Naive thymus-derived CD4-positive, alpha-beta T cell (primary cell): Measurements from ENCODE around the gene ESAM. TPM values are rescaled to one million over a fixed set of nuclear protein-coding genes. Genes with fewer than 3 reads are reported as not detected.

Experiments used
- ATAC-seq: fragments of 150-1000 bp; cut with Tn5 transposase; 2 replicates; pipeline ENCODE4 v1.10.0; 2021; ENCODE audit warnings: mild to moderate bottlenecking, moderate library complexity
- CTCF ChIA-PET: fragments of 350-600 bp; sonication (Branson Sonifier 250); formaldehyde crosslinking; loops from one replicate; lab custom pipeline; 2021; ENCODE audit warnings: antibody characterized with exemption; lab: Charles Lee
- POLR2A ChIA-PET: fragments of 350-600 bp; sonication (Branson Sonifier 250); formaldehyde crosslinking; loops from one replicate; lab custom pipeline; 2021; ENCODE audit warnings: antibody characterized with exemption, inconsistent platforms; lab: Charles Lee
- DNase-seq, 9 donors: peaks; one replicate each; pipeline versions ENCODE4 v3.0.0 to v3.0.0-alpha.2; 2020 to 2022; ENCODE audit warnings: mixed read lengths in 1 of 9
- H3K27ac ChIP-seq: one replicate; pipeline ENCODE4 v1.7.0; 2013; ENCODE audit warnings: mild to moderate bottlenecking, low read depth, low read length, moderate library complexity
- H3K27me3 ChIP-seq, 2 donors: one replicate each; pipeline ENCODE4 v1.7.0; 2013; ENCODE audit warnings: low read length in 2 of 2, mild to moderate bottlenecking in 2 of 2, moderate library complexity in 2 of 2; ENCODE audit not compliant: control insufficient read depth in 2 of 2, insufficient read depth in 2 of 2
- H3K36me3 ChIP-seq, 3 experiments: 1 replicate in 2 of 3; 2 replicates in 1 of 3; pipeline ENCODE4 v1.7.0; 2013; ENCODE audit warnings: low read length in 3 of 3, mild to moderate bottlenecking in 3 of 3, moderate library complexity in 1 of 3; ENCODE audit not compliant: insufficient read depth in 3 of 3, control insufficient read depth in 2 of 3
- H3K4me1 ChIP-seq, 2 donors: one replicate each; pipeline ENCODE4 v1.7.0; 2013; ENCODE audit warnings: low read length in 2 of 2, mild to moderate bottlenecking in 2 of 2, moderate library complexity in 1 of 2; ENCODE audit not compliant: control insufficient read depth in 2 of 2, insufficient read depth in 2 of 2
- H3K4me3 ChIP-seq: 2 replicates; pipeline ENCODE4 v1.7.0; 2013; ENCODE audit warnings: mild to moderate bottlenecking, low read length
- H3K9me3 ChIP-seq, 3 experiments: 1 replicate in 2 of 3; 2 replicates in 1 of 3; pipeline ENCODE4 v1.7.0; 2013; ENCODE audit warnings: low read length in 3 of 3; ENCODE audit not compliant: control insufficient read depth in 2 of 3
- H3K27ac Mint-ChIP-seq, 9 donors: one replicate each; pipeline ENCODE4 v1.8.0; 2020 to 2022; ENCODE audit warnings: mixed read lengths in 9 of 9, mild to moderate bottlenecking in 8 of 9, moderate library complexity in 5 of 9, inconsistent platforms in 2 of 9
- H3K27me3 Mint-ChIP-seq, 5 donors: one replicate each; pipeline ENCODE4 v1.8.0; 2021 to 2022; ENCODE audit warnings: mixed read lengths in 5 of 5, mild to moderate bottlenecking in 1 of 5
- H3K36me3 Mint-ChIP-seq, 5 donors: one replicate each; pipeline ENCODE4 v1.8.0; 2020 to 2022; ENCODE audit warnings: mixed read lengths in 5 of 5, mild to moderate bottlenecking in 3 of 5, inconsistent platforms in 1 of 5
- H3K4me1 Mint-ChIP-seq, 7 donors: one replicate each; pipeline ENCODE4 v1.8.0; 2020 to 2022; ENCODE audit warnings: mixed read lengths in 7 of 7, mild to moderate bottlenecking in 3 of 7, inconsistent platforms in 1 of 7
- H3K4me3 Mint-ChIP-seq, 10 donors: one replicate each; pipeline ENCODE4 v1.8.0; 2020 to 2022; ENCODE audit warnings: mild to moderate bottlenecking in 10 of 10, mixed read lengths in 10 of 10, moderate library complexity in 6 of 10, inconsistent platforms in 2 of 10
- H3K9me3 Mint-ChIP-seq, 11 donors: one replicate each; pipeline ENCODE4 v1.8.0; 2020 to 2022; ENCODE audit warnings: mixed read lengths in 11 of 11, mild to moderate bottlenecking in 4 of 11, inconsistent platforms in 1 of 11, moderate library complexity in 1 of 11
- intact Hi-C, 2 donors: fragments of 100-400 bp; cut with micrococcal nuclease; formaldehyde crosslinking; loops; one replicate each; pipeline ENCODE4 v1.15.1; 2023
- polyA plus RNA-seq, 2 donors: library from polyadenylated mRNA; unstranded; fragments of 300-500 nt; fragmentation: Illumina TruSeq; gene quantifications; one replicate each; pipeline ENCODE4 v1.2.3, GENCODE V29; 2021
- total RNA-seq, 6 experiments: library from RNA in 5 of 6; stranded (reverse) in 5 of 6; gene quantifications; 1 replicate in 5 of 6; 2 replicates in 1 of 6; pipeline ENCODE4 v1.2.3 and lab custom pipeline; 2021 to 2026

The ESAM gene
- total and polyA plus RNA-seq, 7 experiments from 2014 or later, result 0.39 to 4.1 (median 1.9) TPM

DNA sequence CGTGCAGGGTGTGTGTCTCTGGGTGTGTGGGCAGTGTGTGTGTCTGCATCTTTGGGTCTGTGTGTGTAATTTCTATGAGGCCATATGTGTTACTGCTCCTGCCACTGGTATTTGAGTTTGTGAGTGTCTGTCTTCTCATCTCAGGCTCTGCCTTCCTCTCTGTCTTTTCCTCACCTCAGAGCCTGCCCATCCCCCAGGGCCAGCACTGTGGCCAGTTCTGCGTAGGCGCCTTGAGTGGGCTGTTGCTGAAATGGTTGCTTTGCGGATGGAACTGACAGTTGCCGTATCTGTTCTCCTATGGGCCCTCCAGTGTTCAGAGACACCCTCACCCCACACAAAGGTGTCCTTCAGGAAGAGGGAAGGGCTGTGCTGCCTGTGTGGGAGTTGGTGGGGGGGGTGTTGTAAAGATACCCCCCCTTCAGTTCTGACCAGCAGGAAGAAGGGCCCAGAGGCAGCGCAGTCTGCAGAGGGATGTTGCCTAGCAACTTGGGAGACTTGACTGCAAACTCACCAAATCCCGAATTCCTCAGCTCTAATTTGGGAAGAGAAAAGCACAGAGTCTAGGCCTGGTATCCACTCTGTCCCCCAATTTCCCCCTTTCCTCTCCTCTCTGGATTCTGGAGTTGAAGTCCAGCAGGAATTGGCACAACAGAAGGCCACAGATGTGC is 24.3 kb downstream of the ESAM start:
- Mint-ChIP-seq H3K4me1 (peaks cover 18 to 29% (median 19%) of the 10 kb centered on the region in 7 donors), H3K27ac (no peak overlapping the region), H3K9me3 (no peaks in the 10 kb centered on the region), H3K36me3 (no peaks in the 10 kb centered on the region), H3K4me3 (peak overlapping the region in 2 of 10 donors; percentile 30 to 45), H3K27me3 (peaks cover 0 to 61% (median 9%) of the 10 kb centered on the region in 5 donors)
- no peak for DNase-seq
- no peak for ATAC-seq
- Histone ChIP-seq H3K27ac (no peak overlapping the region), H3K9me3 (no peaks in the 10 kb centered on the region), H3K4me3 (no peak overlapping the region), H3K27me3 (no peaks in the 10 kb centered on the region), H3K36me3 (no peaks in the 10 kb centered on the region), H3K4me1 (peaks cover 0 to 5% of the 10 kb centered on the region in 2 donors)
- intact Hi-C loops, result no loop called here
- ChIA-PET CTCF (no interaction called here), POLR2A (interaction anchor here (1.3 kb wide), 1 partner anchor 66 kb away, joined by 4 read pairs; no protein-coding TSS in a partner anchor)

DNA sequence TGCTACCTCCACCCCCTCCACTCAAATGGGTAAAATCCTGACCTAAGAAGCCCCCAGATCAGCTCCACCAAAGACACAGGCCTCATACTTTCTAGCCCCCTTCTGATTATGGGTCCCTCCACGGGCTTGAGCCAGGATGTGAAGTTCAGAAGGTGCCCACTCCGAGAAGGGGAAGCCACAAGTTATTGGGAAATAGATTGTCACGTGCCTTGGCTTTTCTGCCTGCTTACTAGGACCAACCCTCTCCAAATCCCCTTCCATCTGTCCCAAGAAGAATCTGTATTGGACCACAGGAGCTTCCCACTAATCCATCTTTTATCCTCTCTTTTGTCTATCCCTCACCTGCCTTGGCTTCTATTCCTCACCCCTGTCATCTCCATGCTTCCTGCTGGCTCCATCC is 25.4 kb downstream of the ESAM start:
- Mint-ChIP-seq H3K27ac (no peak overlapping the region), H3K9me3 (no peaks in the 10 kb centered on the region), H3K27me3 (peaks cover 0 to 54% (median 8%) of the 10 kb centered on the region in 5 donors), H3K36me3 (no peaks in the 10 kb centered on the region), H3K4me1 (peaks cover 17 to 28% (median 19%) of the 10 kb centered on the region in 7 donors), H3K4me3 (peak overlapping the region in 1 of 10 donors; percentile 21)
- Histone ChIP-seq H3K4me1 (peaks cover 0 to 5% of the 10 kb centered on the region in 2 donors), H3K36me3 (no peaks in the 10 kb centered on the region), H3K9me3 (no peaks in the 10 kb centered on the region), H3K27me3 (no peaks in the 10 kb centered on the region), H3K4me3 (no peak overlapping the region), H3K27ac (no peak overlapping the region)
- DNase-seq (no peak), ATAC-seq (no peak)
- intact Hi-C loops, result no loop called here
- ChIA-PET CTCF (interaction anchor here (0.6 to 0.8 kb wide), 2 partner anchors 27 to 61 kb away, joined by 3 read pairs; no protein-coding TSS in a partner anchor), POLR2A (interaction anchor here (1.0 kb wide), 1 partner anchor 10 kb away, joined by 3 read pairs; no protein-coding TSS in a partner anchor)

DNA sequence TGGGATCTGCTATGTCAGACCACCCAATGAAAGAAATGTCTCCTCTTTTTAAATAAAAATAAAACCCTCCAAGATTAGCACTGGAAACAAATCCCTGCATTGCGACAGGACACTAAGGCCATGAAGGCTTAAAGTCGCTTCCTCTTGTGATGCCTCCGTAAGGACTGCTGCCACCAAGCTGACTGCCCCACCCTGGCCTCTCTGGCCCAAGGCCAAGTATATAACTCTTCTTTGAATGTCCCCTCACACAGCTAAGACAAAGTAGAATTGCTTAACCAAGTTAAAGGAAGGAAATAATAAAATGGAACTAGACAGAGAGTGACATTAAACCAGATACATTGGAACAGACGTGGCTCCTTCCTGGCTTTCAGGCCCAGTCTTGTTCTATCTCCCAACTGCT is 29.9 kb downstream of the ESAM start:
- Mint-ChIP-seq H3K27me3 (peaks cover 0 to 33% (median 0%) of the 10 kb centered on the region in 5 donors), H3K4me1 (peaks cover 0 to 8% (median 0%) of the 10 kb centered on the region in 7 donors), H3K9me3 (no peaks in the 10 kb centered on the region), H3K4me3 (no peak overlapping the region), H3K27ac (no peak overlapping the region), H3K36me3 (no peaks in the 10 kb centered on the region)
- no peak for DNase-seq
- Histone ChIP-seq H3K4me1 (no peaks in the 10 kb centered on the region), H3K9me3 (no peaks in the 10 kb centered on the region), H3K4me3 (no peak overlapping the region), H3K36me3 (no peaks in the 10 kb centered on the region), H3K27ac (no peak overlapping the region), H3K27me3 (no peaks in the 10 kb centered on the region)
- intact Hi-C loops, result no loop called here
- ChIA-PET POLR2A (no interaction called here), CTCF (no interaction called here)
- peak; percentile 59 for ATAC-seq

DNA sequence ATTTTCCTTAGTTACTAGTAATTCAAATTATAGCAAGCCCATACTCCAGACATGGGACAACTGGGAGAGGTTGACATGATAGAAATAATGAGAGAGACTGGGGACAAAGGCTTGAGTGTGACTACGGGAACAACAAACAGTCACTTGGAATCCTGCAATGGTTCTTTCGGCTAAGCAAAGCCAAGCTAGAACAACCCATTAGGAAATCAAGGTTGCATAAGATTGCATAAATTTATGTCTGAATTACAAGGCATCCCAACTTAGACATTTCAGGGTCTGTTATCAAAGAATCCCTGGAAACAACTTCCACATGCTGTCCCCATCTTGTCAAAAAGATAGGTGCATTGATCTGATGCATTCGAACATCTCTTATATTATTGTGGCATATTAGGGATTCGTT is 32.5 kb downstream of the ESAM start:
- Mint-ChIP-seq H3K4me1 (peaks cover 0 to 20% (median 13%) of the 10 kb centered on the region in 7 donors), H3K9me3 (no peaks in the 10 kb centered on the region), H3K4me3 (no peak overlapping the region), H3K36me3 (no peaks in the 10 kb centered on the region), H3K27me3 (peaks cover 6 to 30% (median 7%) of the 10 kb centered on the region in 5 donors), H3K27ac (no peak overlapping the region)
- intact Hi-C loops, result no loop called here
- Histone ChIP-seq H3K9me3 (no peaks in the 10 kb centered on the region), H3K36me3 (no peaks in the 10 kb centered on the region), H3K27ac (no peak overlapping the region), H3K4me1 (no peaks in the 10 kb centered on the region), H3K4me3 (no peak overlapping the region), H3K27me3 (no peaks in the 10 kb centered on the region)
- CTCF ChIA-PET, result interaction anchor here (1.1 kb wide), 1 partner anchor 59 kb away, joined by 3 read pairs; no protein-coding TSS in a partner anchor
- ATAC-seq (no peak), DNase-seq (no peak)
- POLR2A ChIA-PET, result no interaction called here

DNA sequence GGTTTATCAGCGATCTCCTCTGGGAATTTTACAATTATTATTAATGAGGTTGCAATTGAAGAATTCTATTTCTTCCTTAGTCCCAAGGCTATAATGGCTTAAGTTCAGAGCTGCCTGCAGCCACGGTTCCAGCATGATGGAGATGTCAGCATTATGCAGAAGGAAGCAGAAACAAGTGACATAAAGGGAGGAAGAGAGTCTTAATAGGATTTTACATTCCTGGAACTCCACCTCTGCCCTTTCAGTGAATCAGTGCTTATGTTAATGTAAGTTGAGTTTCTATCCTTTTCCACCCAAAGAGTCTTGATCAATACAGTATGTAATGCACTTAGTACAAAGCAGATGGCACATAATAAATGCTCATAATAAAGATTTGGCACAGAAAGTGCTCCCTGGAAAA is 34.0 kb downstream of the ESAM start:
- Histone ChIP-seq H3K4me1 (no peaks in the 10 kb centered on the region), H3K36me3 (no peaks in the 10 kb centered on the region), H3K27ac (no peak overlapping the region), H3K9me3 (no peaks in the 10 kb centered on the region), H3K27me3 (no peaks in the 10 kb centered on the region), H3K4me3 (no peak overlapping the region)
- peaks cover 0 to 20% (median 13%) of the 10 kb centered on the region in 7 donors for H3K4me1 Mint-ChIP-seq
- no peaks in the 10 kb centered on the region for H3K9me3 Mint-ChIP-seq
- H3K4me3 Mint-ChIP-seq, result no peak overlapping the region
- H3K27me3 Mint-ChIP-seq, result peaks cover 6 to 40% (median 8%) of the 10 kb centered on the region in 5 donors
- CTCF ChIA-PET, result no interaction called here
- ATAC-seq (no peak), DNase-seq (no peak)
- no peaks in the 10 kb centered on the region for H3K36me3 Mint-ChIP-seq
- intact Hi-C loops, result no loop called here
- no peak overlapping the region for H3K27ac Mint-ChIP-seq
- POLR2A ChIA-PET, result no interaction called here

DNA sequence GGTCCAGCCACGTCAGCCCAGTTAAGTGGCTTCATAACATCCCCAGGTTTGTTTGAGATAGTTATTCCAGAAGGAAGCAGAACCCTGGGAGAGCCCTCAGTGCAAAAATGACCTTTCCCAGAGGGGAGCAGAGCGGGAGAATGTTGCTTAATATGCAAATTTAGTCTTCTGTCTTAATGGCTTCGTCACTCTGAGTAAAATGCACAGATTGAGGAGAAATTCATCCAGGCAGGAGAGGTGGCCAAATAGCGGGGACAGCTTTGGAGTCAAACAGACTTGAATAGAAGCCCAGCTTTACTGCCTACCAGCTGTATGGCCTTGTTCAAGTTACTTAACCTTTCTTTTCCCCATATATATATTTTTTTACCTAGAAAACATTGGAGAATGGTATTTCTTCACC is 34.6 kb downstream of the ESAM start:
- no peak overlapping the region for H3K27ac ChIP-seq
- intact Hi-C loops, result no loop called here
- no peaks in the 10 kb centered on the region for H3K27me3 ChIP-seq
- POLR2A ChIA-PET, result no interaction called here
- CTCF ChIA-PET, result no interaction called here
- no peaks in the 10 kb centered on the region for H3K36me3 ChIP-seq
- Mint-ChIP-seq H3K36me3 (no peaks in the 10 kb centered on the region), H3K4me1 (peaks cover 3 to 21% (median 18%) of the 10 kb centered on the region in 7 donors), H3K27me3 (peaks cover 6 to 47% (median 15%) of the 10 kb centered on the region in 5 donors), H3K4me3 (no peak overlapping the region), H3K27ac (no peak overlapping the region), H3K9me3 (no peaks in the 10 kb centered on the region)
- no peak overlapping the region for H3K4me3 ChIP-seq
- no peak for DNase-seq
- H3K4me1 ChIP-seq, result peaks cover 0 to 2% of the 10 kb centered on the region in 2 donors
- no peaks in the 10 kb centered on the region for H3K9me3 ChIP-seq
- ATAC-seq, result no peak
